Measurements from ENCODE around the gene HAPLN3. TPM values are rescaled to one million over a fixed set of nuclear protein-coding genes. Genes with fewer than 3 reads are reported as not detected.

The HAPLN3 gene
- polyA plus RNA-seq, 1 donor from 2014 or later: not detected

DNA sequence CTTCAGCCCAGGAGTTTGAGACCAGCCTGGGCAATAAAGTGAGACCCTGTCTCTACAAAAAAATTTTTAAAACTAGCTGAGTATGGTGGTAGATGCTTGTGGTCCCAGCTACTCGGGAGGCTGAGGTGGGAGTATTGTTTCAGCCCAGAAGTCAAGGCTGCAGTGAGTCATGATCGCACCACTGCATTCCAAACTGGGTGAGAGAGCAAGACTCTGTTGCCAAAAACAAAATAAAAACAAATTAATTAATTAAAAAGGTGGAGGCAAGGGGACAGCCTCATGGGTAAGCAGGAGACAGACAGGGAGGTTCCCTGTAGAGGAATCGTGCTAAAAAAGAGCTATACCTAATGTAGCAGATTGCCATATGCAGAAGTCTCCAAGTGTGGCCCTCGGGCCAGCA lies 12.6 kb downstream of the HAPLN3 start:
- TF ChIP-seq EZH2 (IDR thresholded peaks at IDR 0.05; ENCODE audit: borderline replicate concordance, insufficient read depth, low read length, poor library complexity, severe bottlenecking): no peak
- TF ChIP-seq SMC3 (conservative IDR thresholded peaks at IDR 0.05; ENCODE audit: poor library complexity): no peak
- TF ChIP-seq, protein P1, sequence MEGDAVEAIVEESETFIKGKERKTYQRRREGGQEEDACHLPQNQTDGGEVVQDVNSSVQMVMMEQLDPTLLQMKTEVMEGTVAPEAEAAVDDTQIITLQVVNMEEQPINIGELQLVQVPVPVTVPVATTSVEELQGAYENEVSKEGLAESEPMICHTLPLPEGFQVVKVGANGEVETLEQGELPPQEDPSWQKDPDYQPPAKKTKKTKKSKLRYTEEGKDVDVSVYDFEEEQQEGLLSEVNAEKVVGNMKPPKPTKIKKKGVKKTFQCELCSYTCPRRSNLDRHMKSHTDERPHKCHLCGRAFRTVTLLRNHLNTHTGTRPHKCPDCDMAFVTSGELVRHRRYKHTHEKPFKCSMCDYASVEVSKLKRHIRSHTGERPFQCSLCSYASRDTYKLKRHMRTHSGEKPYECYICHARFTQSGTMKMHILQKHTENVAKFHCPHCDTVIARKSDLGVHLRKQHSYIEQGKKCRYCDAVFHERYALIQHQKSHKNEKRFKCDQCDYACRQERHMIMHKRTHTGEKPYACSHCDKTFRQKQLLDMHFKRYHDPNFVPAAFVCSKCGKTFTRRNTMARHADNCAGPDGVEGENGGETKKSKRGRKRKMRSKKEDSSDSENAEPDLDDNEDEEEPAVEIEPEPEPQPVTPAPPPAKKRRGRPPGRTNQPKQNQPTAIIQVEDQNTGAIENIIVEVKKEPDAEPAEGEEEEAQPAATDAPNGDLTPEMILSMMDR (IDR thresholded peaks at IDR 0.05; ENCODE audit: poor library complexity, severe bottlenecking): no peak
- TF ChIP-seq MXI1 (conservative IDR thresholded peaks at IDR 0.05; ENCODE audit: poor library complexity, severe bottlenecking): no peak
- no peak for TF ChIP-seq EP300 (conservative IDR thresholded peaks at IDR 0.05; ENCODE audit: poor library complexity, severe bottlenecking)
- no peaks in the 10 kb centered on the region for H3K9me2 ChIP-seq (ENCODE audit: insufficient read depth, low read length)
- no peak overlapping the region for H3K4me2 ChIP-seq (ENCODE audit: low read length)
- H3K4me3 ChIP-seq (ENCODE audit: low read length): no peak overlapping the region
- no peaks in the 10 kb centered on the region for H3F3A ChIP-seq (ENCODE audit: insufficient read depth, low read length, poor library complexity, severe bottlenecking)
- H3K9ac ChIP-seq (ENCODE audit: low read length): no peak overlapping the region
- H3K36me3 ChIP-seq (ENCODE audit: insufficient read depth, low read length): no peaks in the 10 kb centered on the region
- H4K20me1 ChIP-seq (ENCODE audit: insufficient read depth): no peaks in the 10 kb centered on the region
- H3K9me3 ChIP-seq (ENCODE audit: low read length): no peaks in the 10 kb centered on the region
- H2AFZ ChIP-seq (ENCODE audit: low read depth, low read length): no peak overlapping the region
- no peaks in the 10 kb centered on the region for H3K27me3 ChIP-seq (ENCODE audit: insufficient read depth, low read depth, low read length)
- no peaks in the 10 kb centered on the region for H3K79me2 ChIP-seq (replicated peaks; ENCODE audit: insufficient read depth, low read length)
- no peak overlapping the region for H3K27ac ChIP-seq (ENCODE audit: low read length)

DNA sequence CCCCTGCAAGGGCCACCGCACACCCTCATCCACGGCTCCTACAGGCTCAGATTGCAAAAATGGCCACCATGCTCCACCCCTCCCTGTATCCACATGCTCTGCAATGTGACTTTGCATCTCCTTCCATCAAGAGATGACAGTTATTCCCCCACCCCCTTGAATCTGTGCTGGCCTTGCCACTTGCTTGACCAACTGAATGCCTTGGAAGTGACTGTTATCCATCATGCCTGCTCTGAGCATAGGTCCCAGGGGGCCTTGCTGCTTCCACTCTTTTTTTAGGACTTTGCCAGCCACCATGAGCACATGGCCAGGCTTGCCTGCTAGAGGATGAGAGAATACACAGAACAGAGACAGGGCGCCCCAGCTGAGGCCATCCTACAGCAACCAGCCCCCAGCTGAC lies 13.6 kb downstream of the HAPLN3 start:
- Histone ChIP-seq H3K9me3 (ENCODE audit: low read length) (no peaks in the 10 kb centered on the region), H3K27ac (ENCODE audit: low read length) (no peak overlapping the region), H3K27me3 (ENCODE audit: insufficient read depth, low read depth, low read length) (no peaks in the 10 kb centered on the region), H3K9me2 (ENCODE audit: insufficient read depth, low read length) (no peaks in the 10 kb centered on the region), H3K4me3 (ENCODE audit: low read length) (no peak overlapping the region), H3F3A (ENCODE audit: insufficient read depth, low read length, poor library complexity, severe bottlenecking) (no peaks in the 10 kb centered on the region), H3K4me2 (ENCODE audit: low read length) (no peak overlapping the region), H4K20me1 (ENCODE audit: insufficient read depth) (no peaks in the 10 kb centered on the region), H3K79me2 (replicated peaks; ENCODE audit: insufficient read depth, low read length) (no peaks in the 10 kb centered on the region), H2AFZ (ENCODE audit: low read depth, low read length) (no peak overlapping the region), H3K9ac (ENCODE audit: low read length) (no peak overlapping the region), H3K36me3 (ENCODE audit: insufficient read depth, low read length) (no peaks in the 10 kb centered on the region)
- TF ChIP-seq EP300 (conservative IDR thresholded peaks at IDR 0.05; ENCODE audit: poor library complexity, severe bottlenecking) (no peak), SMC3 (conservative IDR thresholded peaks at IDR 0.05; ENCODE audit: poor library complexity) (no peak), TAF1 (IDR thresholded peaks at IDR 0.05; ENCODE audit: low read depth) (no peak), RAD21 (conservative IDR thresholded peaks at IDR 0.05) (no peak), EZH2 (IDR thresholded peaks at IDR 0.05; ENCODE audit: borderline replicate concordance, insufficient read depth, low read length, poor library complexity, severe bottlenecking) (no peak), POLR2AphosphoS5 (IDR thresholded peaks at IDR 0.05) (no peak), MXI1 (conservative IDR thresholded peaks at IDR 0.05; ENCODE audit: poor library complexity, severe bottlenecking) (no peak)
- TF ChIP-seq, protein P1 (IDR thresholded peaks at IDR 0.05; ENCODE audit: poor library complexity, severe bottlenecking): no peak
- TF ChIP-seq, protein P2, sequence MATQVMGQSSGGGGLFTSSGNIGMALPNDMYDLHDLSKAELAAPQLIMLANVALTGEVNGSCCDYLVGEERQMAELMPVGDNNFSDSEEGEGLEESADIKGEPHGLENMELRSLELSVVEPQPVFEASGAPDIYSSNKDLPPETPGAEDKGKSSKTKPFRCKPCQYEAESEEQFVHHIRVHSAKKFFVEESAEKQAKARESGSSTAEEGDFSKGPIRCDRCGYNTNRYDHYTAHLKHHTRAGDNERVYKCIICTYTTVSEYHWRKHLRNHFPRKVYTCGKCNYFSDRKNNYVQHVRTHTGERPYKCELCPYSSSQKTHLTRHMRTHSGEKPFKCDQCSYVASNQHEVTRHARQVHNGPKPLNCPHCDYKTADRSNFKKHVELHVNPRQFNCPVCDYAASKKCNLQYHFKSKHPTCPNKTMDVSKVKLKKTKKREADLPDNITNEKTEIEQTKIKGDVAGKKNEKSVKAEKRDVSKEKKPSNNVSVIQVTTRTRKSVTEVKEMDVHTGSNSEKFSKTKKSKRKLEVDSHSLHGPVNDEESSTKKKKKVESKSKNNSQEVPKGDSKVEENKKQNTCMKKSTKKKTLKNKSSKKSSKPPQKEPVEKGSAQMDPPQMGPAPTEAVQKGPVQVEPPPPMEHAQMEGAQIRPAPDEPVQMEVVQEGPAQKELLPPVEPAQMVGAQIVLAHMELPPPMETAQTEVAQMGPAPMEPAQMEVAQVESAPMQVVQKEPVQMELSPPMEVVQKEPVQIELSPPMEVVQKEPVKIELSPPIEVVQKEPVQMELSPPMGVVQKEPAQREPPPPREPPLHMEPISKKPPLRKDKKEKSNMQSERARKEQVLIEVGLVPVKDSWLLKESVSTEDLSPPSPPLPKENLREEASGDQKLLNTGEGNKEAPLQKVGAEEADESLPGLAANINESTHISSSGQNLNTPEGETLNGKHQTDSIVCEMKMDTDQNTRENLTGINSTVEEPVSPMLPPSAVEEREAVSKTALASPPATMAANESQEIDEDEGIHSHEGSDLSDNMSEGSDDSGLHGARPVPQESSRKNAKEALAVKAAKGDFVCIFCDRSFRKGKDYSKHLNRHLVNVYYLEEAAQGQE (IDR thresholded peaks at IDR 0.05; ENCODE audit: borderline replicate concordance): no peak

Measured in neural cell (in vitro differentiated cells).